HG02981 (cell line): ENCODE results near the gene C1orf141.
"Not testable (repeated sequence)": the region's sequence is repeated elsewhere in the genome, so short reads cannot be mapped to it uniquely, and the experiment has no call there.

Experiments
- ATAC-seq: cut with Tn5 transposase; IDR thresholded peaks from one replicate; pipeline ENCODE4 v1.9.1; 2021; ENCODE audit warnings: mild to moderate bottlenecking, moderate library complexity; ENCODE audit not compliant: unreplicated experiment

Gene C1orf141

GRCh38 chr1:67134695-67135094 lies at the start of gene C1orf141:
Gene C1orf141, minus strand, starts transcription at chr1:67134970. Its CDS starts 7,730 bp downstream, at chr1:67127240.
- ATAC-seq: no peak

GRCh38 chr1:67175530-67176087 lies 40.8 kb upstream of the C1orf141 start:
- no peak for ATAC-seq

- no peak for ATAC-seq
Observed at GRCh38 chr1:67174716-67175284, 40.0 kb upstream of the C1orf141 start.

- ATAC-seq: no peak
Observed at GRCh38 chr1:67173988-67174387, 39.2 kb upstream of the C1orf141 start.

GRCh38 chr1:67171978-67172377 lies 37.2 kb upstream of the C1orf141 start:
- no peak for ATAC-seq

- ATAC-seq: no peak
Observed at GRCh38 chr1:67171574-67171955, 36.8 kb upstream of the C1orf141 start.

- ATAC-seq: no peak
Observed at GRCh38 chr1:67170751-67171573, 36.2 kb upstream of the C1orf141 start.

- ATAC-seq: no peak
Observed at GRCh38 chr1:67169932-67170331, 35.2 kb upstream of the C1orf141 start.

- ATAC-seq: peak; percentile 54
Observed at GRCh38 chr1:67169496-67169895, 34.7 kb upstream of the C1orf141 start.

- peak; percentile 79 for ATAC-seq
Observed at GRCh38 chr1:67166196-67166595, 31.4 kb upstream of the C1orf141 start, which contains the start of gene IL23R. Gene IL23R, plus strand, starts transcription at chr1:67166454. Its CDS starts 1,667 bp downstream, at chr1:67168121.

- no peak for ATAC-seq
Observed at GRCh38 chr1:67165468-67166041, 30.8 kb upstream of the C1orf141 start.

- peak; percentile 59 for ATAC-seq
Observed at GRCh38 chr1:67162954-67163353, 28.2 kb upstream of the C1orf141 start.

- ATAC-seq: no peak
Observed at GRCh38 chr1:67159233-67159632, 24.5 kb upstream of the C1orf141 start.

- ATAC-seq: no peak
Observed at GRCh38 chr1:67158401-67158800, 23.6 kb upstream of the C1orf141 start.

GRCh38 chr1:67150931-67151330 lies 16.2 kb upstream of the C1orf141 start:
- no peak for ATAC-seq

- peak; percentile 88 for ATAC-seq
Observed at GRCh38 chr1:67149179-67149770, 14.5 kb upstream of the C1orf141 start.

- ATAC-seq: peak; percentile 17
Observed at GRCh38 chr1:67148516-67149178, 13.9 kb upstream of the C1orf141 start.

GRCh38 chr1:67147973-67148372 lies 13.2 kb upstream of the C1orf141 start:
- ATAC-seq: not testable (repeated sequence)

- no peak for ATAC-seq
Observed at GRCh38 chr1:67146539-67146938, 11.8 kb upstream of the C1orf141 start.

GRCh38 chr1:67146101-67146500 lies 11.3 kb upstream of the C1orf141 start:
- no peak for ATAC-seq

- ATAC-seq: no peak
Observed at GRCh38 chr1:67144696-67145095, 9.9 kb upstream of the C1orf141 start.
